Retinal pigment epithelial cell (primary cell): ENCODE data around the gene TTLL12.

ENCODE experiments used
- DNase-seq: peaks from one replicate; pipeline ENCODE4 v3.0.0-alpha.2; 2010; ENCODE audit warnings: low read depth
- H3K4me3 ChIP-seq: 2 replicates; pipeline ENCODE4 v1.5.1; 2011; ENCODE audit warnings: mild to moderate bottlenecking, low read length, control low read depth, moderate library complexity
- TF ChIP-seq, protein P1 (sequence below): conservative IDR thresholded peaks from 2 replicates; pipeline ENCODE4 v1.5.1; 2011; ENCODE audit warnings: low read depth, low read length, control low read depth, inconsistent platforms

The TTLL12 gene

DNA sequence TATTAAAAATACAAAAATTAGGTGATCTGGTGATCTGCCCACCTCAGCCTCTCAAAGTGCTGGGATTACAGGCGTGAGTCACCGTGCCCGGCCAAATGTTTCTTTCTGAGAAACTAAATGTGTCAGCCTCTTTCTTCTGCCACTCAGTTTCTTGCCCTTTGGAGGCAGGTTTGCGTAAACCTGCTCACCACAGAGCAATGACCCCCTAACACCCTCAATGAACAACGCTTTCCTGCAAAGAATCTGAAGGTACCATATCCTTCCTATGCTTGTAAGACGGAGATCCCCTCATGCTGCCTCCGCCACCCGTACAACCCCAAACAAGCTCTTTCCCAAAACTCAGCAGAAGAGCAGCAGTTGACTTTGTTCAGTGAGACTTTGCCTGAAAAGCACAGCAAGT is 38.7 kb upstream of the TTLL12 start:
- no peak overlapping the region for H3K4me3 ChIP-seq
- TF ChIP-seq, protein P1, sequence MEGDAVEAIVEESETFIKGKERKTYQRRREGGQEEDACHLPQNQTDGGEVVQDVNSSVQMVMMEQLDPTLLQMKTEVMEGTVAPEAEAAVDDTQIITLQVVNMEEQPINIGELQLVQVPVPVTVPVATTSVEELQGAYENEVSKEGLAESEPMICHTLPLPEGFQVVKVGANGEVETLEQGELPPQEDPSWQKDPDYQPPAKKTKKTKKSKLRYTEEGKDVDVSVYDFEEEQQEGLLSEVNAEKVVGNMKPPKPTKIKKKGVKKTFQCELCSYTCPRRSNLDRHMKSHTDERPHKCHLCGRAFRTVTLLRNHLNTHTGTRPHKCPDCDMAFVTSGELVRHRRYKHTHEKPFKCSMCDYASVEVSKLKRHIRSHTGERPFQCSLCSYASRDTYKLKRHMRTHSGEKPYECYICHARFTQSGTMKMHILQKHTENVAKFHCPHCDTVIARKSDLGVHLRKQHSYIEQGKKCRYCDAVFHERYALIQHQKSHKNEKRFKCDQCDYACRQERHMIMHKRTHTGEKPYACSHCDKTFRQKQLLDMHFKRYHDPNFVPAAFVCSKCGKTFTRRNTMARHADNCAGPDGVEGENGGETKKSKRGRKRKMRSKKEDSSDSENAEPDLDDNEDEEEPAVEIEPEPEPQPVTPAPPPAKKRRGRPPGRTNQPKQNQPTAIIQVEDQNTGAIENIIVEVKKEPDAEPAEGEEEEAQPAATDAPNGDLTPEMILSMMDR: no peak
- DNase-seq: no peak

DNA sequence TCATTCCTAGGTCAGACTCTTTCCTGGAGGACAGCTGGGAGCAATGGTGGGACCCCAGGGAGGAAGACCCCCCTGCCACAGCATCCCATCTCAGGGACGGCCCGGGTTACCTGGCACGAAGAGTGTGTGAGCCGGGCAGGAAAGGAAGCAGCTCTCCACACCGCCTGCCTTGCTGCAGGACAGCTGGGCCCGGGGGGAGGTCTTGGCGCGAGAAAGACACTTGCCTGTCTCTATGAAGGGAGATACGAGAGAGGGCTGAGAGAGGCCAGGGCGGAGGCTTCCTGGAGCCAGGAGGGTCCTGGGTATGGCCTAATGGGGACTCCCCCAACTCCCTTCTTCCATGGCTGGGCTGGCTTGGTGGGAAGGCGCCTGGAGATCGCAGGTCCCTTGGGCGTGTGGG is 36.1 kb upstream of the TTLL12 start:
- H3K4me3 ChIP-seq: no peak overlapping the region
- TF ChIP-seq, protein P1: no peak
- DNase-seq: no peak

DNA sequence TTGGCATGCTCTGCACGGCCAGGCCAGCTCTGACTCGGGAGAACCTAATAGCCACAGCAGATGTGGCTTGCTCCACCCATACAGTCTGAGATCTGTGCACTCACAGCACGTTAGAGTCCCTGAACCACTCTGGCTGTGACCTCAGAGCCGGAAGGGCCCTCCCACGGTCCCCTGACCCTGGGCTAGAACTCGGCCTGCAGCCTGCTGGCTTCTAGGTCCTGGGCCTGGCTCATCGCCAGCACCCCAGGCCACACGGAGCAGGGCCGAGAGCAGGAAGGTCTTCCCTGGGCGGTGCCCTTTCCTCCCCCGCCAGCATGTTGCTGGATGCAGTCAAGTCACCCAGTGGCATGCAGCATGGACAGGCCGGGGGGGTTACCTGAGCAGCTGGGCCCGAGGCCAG is 35.3 kb upstream of the TTLL12 start:
- no peak overlapping the region for H3K4me3 ChIP-seq
- DNase-seq: no peak
- TF ChIP-seq, protein P1: no peak

DNA sequence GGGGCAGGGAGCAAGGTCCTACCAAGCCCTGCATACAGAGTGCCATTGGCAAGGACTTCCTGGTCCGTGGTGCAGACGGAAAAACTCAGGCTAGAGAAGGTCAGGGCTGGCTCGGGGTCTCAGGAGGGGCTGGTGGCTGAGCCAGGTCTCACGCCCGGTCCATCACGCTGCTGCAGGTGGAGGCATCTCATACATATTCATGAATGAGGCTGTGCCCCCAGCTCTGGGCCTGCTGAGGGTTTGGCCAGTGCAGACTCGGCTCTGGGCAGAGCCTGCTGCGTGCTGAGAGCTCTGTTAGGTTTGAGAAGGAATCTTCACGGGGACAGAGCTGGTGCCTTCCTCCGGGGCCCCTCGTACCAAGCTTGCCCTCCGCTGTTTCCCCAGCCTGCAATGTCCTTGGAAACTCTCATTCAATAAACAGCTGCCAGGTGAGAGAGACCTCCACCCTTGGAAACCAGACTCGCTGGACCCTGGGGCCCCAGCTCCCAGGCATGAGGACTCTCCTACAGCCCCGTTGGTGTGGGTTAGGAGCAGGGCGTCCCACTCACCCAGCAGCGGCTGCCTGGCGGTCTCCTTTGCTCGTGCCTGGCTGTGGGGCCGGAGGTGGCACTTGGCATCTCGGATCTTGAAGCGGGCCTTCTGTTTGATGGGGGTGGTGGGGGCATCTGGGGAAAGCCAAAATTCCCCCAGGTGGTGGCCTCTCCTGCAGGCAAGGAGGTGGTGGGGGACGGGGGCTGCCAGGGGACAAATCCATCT is 33.9 kb upstream of the TTLL12 start:
- TF ChIP-seq, protein P1: no peak
- H3K4me3 ChIP-seq: no peak overlapping the region
- no peak for DNase-seq

DNA sequence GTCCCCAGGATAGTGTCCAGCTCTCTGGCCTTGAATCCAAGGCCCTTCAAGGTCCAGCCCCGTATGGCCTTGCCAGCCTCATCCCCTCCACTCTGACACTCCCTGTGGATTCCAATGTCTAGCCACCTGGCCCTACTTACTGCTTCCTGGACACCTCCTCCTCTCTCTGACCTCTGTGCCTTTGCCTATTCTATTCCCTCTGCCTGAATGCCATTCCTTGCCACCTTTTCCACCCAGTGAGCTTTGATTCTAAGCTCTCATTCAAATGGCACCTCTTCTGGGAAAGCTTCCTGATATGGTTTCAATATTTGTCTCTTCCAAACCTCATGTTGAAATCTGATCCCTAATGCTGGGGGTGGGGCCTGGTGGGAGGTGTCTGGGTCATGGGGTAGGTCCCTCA is 31.9 kb upstream of the TTLL12 start:
- TF ChIP-seq, protein P1: no peak
- no peak for DNase-seq
- no peak overlapping the region for H3K4me3 ChIP-seq

DNA sequence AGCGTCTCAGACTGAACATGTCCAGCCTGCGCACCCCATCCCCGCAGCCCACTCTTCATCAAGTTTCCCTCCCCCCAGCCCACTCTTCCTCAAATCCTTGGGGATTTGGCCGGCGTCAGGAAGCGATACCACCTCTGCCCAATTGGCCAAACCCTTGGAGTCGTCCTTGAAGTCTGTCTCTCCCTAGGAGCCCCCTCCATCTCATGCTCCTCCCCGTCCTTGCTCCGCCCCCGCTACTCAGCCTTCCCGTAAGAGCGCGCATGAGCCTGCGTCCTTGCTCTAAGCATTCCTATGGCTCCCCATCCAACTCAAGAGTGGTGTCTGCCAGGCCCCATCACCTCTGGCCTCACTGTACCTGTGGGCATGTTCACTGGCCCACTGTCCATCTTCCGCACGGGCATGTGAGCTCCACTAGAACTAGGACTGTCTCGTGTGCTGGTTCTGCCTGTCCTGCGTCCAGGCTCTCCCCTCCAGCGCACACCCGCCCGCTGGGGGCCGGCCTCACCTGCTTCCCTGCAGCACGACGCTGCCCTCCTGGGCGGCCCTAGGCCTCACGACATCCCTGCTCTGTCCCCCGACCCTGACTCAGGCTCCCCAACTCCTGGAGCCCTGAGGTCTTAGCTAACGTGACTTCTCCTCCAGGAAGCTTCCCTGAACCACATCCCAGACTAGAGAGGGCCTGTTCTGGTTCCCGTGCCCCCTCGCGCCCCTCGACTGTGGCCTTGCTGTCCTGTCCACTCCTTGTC is 30.5 kb upstream of the TTLL12 start:
- DNase-seq: no peak
- H3K4me3 ChIP-seq: no peak overlapping the region
- TF ChIP-seq, protein P1: no peak

DNA sequence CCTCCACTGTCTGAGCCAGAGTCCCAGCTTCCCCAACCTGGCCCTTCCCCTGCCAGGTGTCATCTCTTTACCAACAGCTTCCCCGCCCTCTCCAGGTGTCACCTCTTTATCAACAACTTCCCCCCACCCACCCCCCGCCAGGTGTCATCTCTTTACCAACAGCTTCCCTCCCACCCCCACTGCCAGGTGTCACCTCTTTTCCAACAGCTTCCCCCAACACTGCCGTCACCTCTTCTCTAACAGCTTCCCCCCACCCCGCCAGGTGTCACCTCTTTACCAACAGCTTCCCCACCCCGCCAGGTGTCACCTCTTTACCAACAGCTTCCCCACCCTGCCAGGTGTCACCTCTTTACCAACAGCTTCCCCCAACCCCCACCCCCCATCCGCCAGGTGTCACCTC is 29.8 kb upstream of the TTLL12 start:
- DNase-seq: no peak
- TF ChIP-seq, protein P1: no peak
- H3K4me3 ChIP-seq: no peak overlapping the region
